ENCODE measurements around the gene ARHGEF12. TPM values are rescaled to one million over a fixed set of nuclear protein-coding genes. Genes with fewer than 3 reads are reported as not detected.

The ARHGEF12 gene
- total and polyA plus RNA-seq, 2 experiments from 2014 or later, result 9.0 to 38.9 TPM

- Histone ChIP-seq H4K20me1 (replicated peaks; ENCODE audit: insufficient read depth) (no peaks in the 10 kb centered on the region), H3K4me3 (no peak overlapping the region), H3K4me1 (ENCODE audit: insufficient read depth) (no peaks in the 10 kb centered on the region), H3K27ac (ENCODE audit: low read depth) (no peak overlapping the region), H2AFZ (no peak overlapping the region), H3K9me2 (ENCODE audit: insufficient read depth) (no peaks in the 10 kb centered on the region), H3F3A (replicated peaks; ENCODE audit: low read depth) (no peaks in the 10 kb centered on the region), H3K36me3 (ENCODE audit: insufficient read depth) (no peaks in the 10 kb centered on the region), H3K27me3 (ENCODE audit: insufficient read depth) (no peaks in the 10 kb centered on the region), H3K79me2 (replicated peaks; ENCODE audit: insufficient read depth) (no peaks in the 10 kb centered on the region), H3K4me2 (no peak overlapping the region)
- Mint-ChIP-seq H3K36me3 (ENCODE audit: low read depth) (no peaks in the 10 kb centered on the region), H3K4me3 (no peak overlapping the region), H3K27ac (no peak overlapping the region), H3K27me3 (ENCODE audit: insufficient read depth, low read depth, poor library complexity) (peaks cover 7% of the 10 kb centered on the region), H3K9me3 (no peaks in the 10 kb centered on the region; the same call in 2 of the 3 replicates), H3K4me1 (peaks cover 6% of the 10 kb centered on the region; the same call in 2 of the 3 replicates)
- ATAC-seq, result peak; percentile 33; the same call in 2 of the 3 replicates
- no peak for TF ChIP-seq ZNF331 (CRISPR knock-in tag; IDR thresholded peaks at IDR 0.05; ENCODE audit: low read depth)
- TF ChIP-seq, protein P1, sequence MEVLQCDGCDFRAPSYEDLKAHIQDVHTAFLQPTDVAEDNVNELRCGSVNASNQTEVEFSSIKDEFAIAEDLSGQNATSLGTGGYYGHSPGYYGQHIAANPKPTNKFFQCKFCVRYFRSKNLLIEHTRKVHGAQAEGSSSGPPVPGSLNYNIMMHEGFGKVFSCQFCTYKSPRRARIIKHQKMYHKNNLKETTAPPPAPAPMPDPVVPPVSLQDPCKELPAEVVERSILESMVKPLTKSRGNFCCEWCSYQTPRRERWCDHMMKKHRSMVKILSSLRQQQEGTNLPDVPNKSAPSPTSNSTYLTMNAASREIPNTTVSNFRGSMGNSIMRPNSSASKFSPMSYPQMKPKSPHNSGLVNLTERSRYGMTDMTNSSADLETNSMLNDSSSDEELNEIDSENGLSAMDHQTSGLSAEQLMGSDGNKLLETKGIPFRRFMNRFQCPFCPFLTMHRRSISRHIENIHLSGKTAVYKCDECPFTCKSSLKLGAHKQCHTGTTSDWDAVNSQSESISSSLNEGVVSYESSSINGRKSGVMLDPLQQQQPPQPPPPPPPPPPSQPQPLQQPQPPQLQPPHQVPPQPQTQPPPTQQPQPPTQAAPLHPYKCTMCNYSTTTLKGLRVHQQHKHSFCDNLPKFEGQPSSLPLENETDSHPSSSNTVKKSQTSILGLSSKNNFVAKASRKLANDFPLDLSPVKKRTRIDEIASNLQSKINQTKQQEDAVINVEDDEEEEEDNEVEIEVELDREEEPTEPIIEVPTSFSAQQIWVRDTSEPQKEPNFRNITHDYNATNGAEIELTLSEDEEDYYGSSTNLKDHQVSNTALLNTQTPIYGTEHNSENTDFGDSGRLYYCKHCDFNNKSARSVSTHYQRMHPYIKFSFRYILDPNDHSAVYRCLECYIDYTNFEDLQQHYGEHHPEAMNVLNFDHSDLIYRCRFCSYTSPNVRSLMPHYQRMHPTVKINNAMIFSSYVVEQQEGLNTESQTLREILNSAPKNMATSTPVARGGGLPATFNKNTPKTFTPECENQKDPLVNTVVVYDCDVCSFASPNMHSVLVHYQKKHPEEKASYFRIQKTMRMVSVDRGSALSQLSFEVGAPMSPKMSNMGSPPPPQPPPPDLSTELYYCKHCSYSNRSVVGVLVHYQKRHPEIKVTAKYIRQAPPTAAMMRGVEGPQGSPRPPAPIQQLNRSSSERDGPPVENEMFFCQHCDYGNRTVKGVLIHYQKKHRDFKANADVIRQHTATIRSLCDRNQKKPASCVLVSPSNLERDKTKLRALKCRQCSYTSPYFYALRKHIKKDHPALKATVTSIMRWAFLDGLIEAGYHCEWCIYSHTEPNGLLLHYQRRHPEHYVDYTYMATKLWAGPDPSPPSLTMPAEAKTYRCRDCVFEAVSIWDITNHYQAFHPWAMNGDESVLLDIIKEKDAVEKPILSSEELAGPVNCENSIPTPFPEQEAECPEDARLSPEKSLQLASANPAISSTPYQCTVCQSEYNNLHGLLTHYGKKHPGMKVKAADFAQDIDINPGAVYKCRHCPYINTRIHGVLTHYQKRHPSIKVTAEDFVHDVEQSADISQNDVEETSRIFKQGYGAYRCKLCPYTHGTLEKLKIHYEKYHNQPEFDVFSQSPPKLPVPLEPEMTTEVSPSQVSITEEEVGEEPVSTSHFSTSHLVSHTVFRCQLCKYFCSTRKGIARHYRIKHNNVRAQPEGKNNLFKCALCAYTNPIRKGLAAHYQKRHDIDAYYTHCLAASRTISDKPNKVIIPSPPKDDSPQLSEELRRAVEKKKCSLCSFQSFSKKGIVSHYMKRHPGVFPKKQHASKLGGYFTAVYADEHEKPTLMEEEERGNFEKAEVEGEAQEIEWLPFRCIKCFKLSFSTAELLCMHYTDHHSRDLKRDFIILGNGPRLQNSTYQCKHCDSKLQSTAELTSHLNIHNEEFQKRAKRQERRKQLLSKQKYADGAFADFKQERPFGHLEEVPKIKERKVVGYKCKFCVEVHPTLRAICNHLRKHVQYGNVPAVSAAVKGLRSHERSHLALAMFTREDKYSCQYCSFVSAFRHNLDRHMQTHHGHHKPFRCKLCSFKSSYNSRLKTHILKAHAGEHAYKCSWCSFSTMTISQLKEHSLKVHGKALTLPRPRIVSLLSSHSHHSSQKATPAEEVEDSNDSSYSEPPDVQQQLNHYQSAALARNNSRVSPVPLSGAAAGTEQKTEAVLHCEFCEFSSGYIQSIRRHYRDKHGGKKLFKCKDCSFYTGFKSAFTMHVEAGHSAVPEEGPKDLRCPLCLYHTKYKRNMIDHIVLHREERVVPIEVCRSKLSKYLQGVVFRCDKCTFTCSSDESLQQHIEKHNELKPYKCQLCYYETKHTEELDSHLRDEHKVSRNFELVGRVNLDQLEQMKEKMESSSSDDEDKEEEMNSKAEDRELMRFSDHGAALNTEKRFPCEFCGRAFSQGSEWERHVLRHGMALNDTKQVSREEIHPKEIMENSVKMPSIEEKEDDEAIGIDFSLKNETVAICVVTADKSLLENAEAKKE (CRISPR knock-in tag; IDR thresholded peaks at IDR 0.05), result no peak
- no peak for TF ChIP-seq EZH2phosphoT487 (IDR thresholded peaks at IDR 0.05; ENCODE audit: unreplicated experiment)
- TF ChIP-seq EZH2 (IDR thresholded peaks at IDR 0.05; ENCODE audit: low read depth, unreplicated experiment), result no peak
- TF ChIP-seq, protein P2, sequence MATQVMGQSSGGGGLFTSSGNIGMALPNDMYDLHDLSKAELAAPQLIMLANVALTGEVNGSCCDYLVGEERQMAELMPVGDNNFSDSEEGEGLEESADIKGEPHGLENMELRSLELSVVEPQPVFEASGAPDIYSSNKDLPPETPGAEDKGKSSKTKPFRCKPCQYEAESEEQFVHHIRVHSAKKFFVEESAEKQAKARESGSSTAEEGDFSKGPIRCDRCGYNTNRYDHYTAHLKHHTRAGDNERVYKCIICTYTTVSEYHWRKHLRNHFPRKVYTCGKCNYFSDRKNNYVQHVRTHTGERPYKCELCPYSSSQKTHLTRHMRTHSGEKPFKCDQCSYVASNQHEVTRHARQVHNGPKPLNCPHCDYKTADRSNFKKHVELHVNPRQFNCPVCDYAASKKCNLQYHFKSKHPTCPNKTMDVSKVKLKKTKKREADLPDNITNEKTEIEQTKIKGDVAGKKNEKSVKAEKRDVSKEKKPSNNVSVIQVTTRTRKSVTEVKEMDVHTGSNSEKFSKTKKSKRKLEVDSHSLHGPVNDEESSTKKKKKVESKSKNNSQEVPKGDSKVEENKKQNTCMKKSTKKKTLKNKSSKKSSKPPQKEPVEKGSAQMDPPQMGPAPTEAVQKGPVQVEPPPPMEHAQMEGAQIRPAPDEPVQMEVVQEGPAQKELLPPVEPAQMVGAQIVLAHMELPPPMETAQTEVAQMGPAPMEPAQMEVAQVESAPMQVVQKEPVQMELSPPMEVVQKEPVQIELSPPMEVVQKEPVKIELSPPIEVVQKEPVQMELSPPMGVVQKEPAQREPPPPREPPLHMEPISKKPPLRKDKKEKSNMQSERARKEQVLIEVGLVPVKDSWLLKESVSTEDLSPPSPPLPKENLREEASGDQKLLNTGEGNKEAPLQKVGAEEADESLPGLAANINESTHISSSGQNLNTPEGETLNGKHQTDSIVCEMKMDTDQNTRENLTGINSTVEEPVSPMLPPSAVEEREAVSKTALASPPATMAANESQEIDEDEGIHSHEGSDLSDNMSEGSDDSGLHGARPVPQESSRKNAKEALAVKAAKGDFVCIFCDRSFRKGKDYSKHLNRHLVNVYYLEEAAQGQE (IDR thresholded peaks at IDR 0.05; ENCODE audit: unreplicated experiment), result no peak
- no peak for TF ChIP-seq NANOG (IDR thresholded peaks at IDR 0.05; ENCODE audit: borderline replicate concordance)
- TF ChIP-seq STAT1 (IDR thresholded peaks at IDR 0.05; ENCODE audit: unreplicated experiment), result no peak
- TF ChIP-seq ETS1 (IDR thresholded peaks at IDR 0.05), result no peak
- TF ChIP-seq JUNB (IDR thresholded peaks at IDR 0.05; ENCODE audit: unreplicated experiment), result no peak
- TF ChIP-seq, protein P3, sequence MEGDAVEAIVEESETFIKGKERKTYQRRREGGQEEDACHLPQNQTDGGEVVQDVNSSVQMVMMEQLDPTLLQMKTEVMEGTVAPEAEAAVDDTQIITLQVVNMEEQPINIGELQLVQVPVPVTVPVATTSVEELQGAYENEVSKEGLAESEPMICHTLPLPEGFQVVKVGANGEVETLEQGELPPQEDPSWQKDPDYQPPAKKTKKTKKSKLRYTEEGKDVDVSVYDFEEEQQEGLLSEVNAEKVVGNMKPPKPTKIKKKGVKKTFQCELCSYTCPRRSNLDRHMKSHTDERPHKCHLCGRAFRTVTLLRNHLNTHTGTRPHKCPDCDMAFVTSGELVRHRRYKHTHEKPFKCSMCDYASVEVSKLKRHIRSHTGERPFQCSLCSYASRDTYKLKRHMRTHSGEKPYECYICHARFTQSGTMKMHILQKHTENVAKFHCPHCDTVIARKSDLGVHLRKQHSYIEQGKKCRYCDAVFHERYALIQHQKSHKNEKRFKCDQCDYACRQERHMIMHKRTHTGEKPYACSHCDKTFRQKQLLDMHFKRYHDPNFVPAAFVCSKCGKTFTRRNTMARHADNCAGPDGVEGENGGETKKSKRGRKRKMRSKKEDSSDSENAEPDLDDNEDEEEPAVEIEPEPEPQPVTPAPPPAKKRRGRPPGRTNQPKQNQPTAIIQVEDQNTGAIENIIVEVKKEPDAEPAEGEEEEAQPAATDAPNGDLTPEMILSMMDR (conservative IDR thresholded peaks at IDR 0.05; ENCODE audit: low read depth in 2 of 2), result no peak
- TF ChIP-seq CREB1 (CRISPR knock-in tag; IDR thresholded peaks at IDR 0.05; ENCODE audit: low read depth), result no peak
- no peak for TF ChIP-seq ZNF114 (CRISPR knock-in tag; IDR thresholded peaks at IDR 0.05)
- TF ChIP-seq POLR2AphosphoS5 (IDR thresholded peaks at IDR 0.05; ENCODE audit: low read depth), result no peak
- DNase-seq (ENCODE audit: low spot score), result no peak
Measured at GRCh38 chr11:120537996-120538395, 201.8 kb downstream of the ARHGEF12 start.
